HG03159 (cell line): ENCODE data around the gene RNF169.
"Not testable (repeated sequence)": the region's sequence is repeated elsewhere in the genome, so short reads cannot be mapped to it uniquely, and the experiment has no call there.

Experiments used
- ATAC-seq: cut with Tn5 transposase; IDR thresholded peaks from one replicate; pipeline ENCODE4 v1.9.1; 2021; ENCODE audit warnings: mild to moderate bottlenecking, moderate library complexity; ENCODE audit not compliant: unreplicated experiment

RNF169 gene

DNA sequence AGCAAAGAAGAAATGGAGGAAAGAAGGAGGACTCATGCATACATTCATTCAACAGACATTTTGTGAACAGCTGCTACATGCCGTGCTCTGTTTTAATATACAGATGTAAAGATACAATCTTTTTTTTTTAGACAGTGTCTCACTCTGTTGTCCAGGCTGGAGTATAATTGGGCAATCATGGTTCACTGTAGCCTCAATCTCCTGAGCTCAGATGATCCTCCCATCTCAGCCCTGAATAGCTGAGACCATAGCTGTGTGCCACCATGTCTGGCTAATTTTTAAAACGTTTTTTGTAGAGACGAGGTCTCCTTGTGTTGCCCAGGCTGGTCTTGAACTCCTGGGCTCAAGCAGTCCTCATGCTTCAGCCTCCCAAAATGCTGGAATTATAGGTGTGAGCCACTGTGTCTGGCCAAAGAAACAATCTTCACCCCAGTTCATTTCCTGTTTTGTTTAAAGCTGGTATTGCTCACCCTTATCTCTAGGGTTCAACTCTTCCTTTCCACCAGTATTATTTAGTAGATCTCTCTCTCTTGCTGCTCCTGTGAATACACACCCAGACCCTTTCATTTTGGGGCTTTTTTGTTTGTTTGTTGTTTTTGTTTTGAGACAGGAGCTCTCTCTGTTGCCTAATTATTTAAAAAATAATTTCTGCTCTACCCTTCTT is 69.8 kb downstream of the RNF169 start:
- no peak for ATAC-seq

DNA sequence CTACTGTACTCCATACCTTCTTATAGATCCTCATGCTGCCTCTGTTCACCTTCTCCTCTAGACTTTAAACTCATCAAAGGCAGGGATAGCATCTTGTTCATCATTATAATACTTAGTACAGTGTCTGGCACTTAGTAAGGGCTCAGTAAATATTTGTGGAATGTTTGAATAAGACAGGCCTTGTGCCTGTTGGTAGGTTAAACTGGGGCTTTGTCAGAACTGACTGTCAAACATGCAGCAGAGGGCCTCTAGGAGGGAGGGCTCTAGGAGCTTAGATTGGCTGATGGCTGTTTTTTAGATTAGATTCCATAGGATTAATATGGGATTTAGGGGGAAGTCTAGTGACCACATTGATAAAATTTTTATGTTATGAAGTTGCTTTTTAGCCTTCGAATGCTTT is 70.8 kb downstream of the RNF169 start:
- no peak for ATAC-seq

- no peak for ATAC-seq
Observed at GRCh38 chr11:74820763-74821162, 72.1 kb downstream of the RNF169 start.

- ATAC-seq: no peak
Observed at GRCh38 chr11:74822170-74822569, 73.5 kb downstream of the RNF169 start.

DNA sequence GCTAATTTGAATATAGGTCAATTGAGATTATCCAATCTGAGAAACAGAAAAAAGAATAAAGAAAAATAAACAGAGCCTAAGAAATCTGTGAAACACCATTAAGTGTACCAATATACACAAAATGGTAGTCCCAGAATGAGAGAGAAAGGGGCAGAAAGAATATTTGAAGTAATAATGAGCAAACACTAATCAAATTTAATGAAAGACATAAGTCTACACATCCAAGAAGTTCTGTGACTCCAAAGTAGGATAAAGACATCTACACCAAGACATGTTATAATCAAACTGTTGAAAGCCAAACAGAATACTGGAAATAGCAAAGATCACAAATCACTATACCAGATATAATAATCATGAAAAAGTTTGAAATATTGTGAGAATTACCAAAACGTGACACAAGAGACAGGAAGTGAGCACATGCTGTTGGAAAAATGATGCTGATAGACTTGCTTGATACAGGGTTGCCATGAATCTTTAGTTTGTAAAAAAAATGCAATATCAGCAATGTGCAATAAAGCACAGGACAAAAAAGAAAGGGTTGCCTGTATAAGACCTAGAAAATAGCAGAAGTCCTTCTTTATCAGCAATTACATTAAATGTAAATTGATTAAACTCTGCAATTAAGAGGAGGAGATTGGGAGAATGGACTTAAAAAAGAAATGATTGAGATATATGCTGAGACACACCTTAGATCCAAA is 75.8 kb downstream of the RNF169 start:
- no peak for ATAC-seq

DNA sequence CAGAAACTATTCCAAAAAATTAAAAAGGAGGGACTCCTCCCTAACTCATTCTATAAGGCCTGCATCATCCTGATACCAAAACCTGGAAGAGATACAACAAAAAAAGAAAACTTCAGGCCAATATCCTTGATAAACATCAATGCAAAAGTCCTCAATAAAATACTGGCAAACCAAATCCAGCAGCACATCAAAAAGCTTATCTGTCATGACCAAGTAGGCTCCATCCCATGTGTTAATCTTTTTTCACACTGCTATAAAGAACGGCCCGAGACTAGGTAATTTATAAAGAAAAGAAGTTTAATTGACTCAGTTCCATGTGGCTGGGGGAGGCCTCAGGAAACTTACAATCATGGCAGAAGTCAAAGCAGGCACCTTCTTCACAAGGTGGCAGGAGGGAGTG is 76.9 kb downstream of the RNF169 start:
- ATAC-seq: not testable (repeated sequence)

- no peak for ATAC-seq
Observed at GRCh38 chr11:74826901-74827300, 78.3 kb downstream of the RNF169 start.

- no peak for ATAC-seq
Observed at GRCh38 chr11:74837191-74837590, 88.5 kb downstream of the RNF169 start.

DNA sequence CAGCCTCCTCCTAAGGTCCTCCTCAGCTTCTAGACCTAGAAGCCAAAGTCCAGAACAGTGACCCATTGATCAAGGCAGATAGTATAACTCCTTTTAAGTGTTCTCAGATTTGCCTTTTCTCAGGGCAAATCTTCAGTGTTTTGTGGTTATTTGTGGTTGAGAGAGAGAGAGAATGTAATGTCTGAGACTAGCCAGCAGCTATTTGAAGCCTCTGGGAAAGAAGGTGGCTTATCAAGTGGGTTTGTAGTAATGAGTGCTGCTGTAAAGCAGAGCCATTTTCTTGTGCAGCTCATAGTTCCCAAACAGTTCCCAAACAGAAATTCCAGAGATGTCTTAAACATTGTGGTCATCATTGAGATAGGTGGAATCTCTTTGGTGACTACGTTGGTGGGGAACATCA is 89.5 kb downstream of the RNF169 start:
- no peak for ATAC-seq

DNA sequence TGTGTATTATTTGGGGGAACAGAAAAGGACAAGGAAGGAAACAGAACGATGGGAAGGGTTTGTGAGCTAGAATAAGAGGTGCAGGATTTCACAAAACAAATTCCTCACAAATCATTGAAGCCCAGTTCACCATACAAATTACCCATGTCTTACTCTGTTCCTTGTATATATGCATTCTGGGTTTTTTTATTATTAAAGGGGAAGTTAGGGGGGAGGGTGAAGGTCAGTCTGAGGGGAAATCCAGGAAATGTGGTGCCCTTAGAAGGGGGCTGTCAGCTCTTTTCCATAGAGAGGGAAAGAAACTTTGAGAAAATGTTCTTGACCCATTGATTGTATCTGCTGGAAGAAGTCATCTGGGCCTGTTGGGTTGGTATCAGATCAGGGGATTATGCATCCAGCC is 90.8 kb downstream of the RNF169 start:
- ATAC-seq: no peak

GRCh38 chr11:74839971-74840370 is 91.3 kb downstream of the RNF169 start:
- ATAC-seq: no peak

GRCh38 chr11:74840486-74840885 is 91.8 kb downstream of the RNF169 start:
- no peak for ATAC-seq

GRCh38 chr11:74842967-74843366 is 94.3 kb downstream of the RNF169 start:
- ATAC-seq: no peak

GRCh38 chr11:74844072-74844471 is 95.4 kb downstream of the RNF169 start:
- no peak for ATAC-seq

DNA sequence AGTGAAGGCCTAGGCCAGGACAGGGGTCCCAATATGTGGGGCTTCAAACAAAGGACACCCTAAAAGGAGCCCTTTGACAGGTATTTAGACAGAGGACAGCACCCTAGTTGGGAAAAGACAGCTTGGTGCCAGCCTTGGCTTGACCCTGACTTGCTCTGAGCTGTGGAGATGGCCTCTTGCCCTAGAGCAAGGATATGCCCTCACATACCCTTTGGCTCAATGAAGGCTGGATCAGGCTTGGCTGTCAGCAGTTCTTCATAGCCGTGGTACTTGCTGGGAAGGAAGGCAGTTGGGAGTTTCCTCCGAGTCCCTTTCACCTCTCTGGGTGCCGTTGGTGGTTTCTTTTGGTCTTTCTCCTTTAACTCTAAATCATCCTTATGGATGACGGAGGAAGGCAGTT is 96.2 kb downstream of the RNF169 start:
- ATAC-seq: no peak

DNA sequence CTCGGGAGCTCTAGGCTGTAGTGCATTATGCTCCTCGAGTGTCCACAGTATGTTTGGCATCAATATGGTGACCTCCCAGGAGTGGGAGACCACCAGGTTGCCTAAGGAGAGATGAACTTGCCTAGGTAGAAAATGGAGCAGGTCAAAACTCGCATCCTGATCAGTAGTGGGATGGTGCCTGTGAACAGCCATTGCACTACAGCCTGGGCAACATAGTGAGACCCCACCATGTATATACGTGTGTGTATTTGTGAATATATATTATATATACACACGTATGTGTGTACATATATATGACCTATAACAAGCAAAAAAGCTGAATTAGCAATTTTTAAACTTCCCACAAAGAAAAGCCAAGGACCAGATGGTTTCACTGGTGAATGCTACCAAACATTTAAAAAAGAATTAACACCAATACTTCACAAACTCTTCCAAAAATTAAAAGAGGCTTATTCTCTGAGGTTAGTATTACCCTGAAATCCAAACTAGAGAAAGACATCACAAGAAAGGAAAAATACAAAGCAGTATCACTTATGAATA is 97.4 kb downstream of the RNF169 start:
- no peak for ATAC-seq

- ATAC-seq: no peak
Observed at GRCh38 chr11:74846770-74847169, 98.1 kb downstream of the RNF169 start.

- ATAC-seq: no peak
Observed at GRCh38 chr11:74847395-74847794, 98.7 kb downstream of the RNF169 start.

DNA sequence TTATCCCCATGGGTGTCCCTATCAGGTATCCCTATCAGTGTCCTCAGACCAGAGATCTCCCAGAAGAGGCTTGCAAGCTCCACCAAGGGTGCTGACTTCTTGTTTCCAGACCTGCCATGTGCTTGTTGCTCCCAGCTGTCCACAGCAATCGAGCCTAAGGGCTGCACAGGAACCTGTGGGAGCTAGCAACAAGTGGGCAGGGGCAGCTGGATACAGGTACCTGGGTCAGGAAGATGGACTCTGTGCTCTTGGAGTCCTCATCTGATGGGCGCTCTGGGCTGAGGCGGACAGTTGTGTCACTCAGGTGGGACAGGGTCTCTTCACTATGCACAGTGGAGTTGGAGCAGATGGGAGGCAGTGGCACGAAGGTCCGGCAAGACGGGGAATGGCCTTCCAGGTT is 99.2 kb downstream of the RNF169 start:
- no peak for ATAC-seq

DNA sequence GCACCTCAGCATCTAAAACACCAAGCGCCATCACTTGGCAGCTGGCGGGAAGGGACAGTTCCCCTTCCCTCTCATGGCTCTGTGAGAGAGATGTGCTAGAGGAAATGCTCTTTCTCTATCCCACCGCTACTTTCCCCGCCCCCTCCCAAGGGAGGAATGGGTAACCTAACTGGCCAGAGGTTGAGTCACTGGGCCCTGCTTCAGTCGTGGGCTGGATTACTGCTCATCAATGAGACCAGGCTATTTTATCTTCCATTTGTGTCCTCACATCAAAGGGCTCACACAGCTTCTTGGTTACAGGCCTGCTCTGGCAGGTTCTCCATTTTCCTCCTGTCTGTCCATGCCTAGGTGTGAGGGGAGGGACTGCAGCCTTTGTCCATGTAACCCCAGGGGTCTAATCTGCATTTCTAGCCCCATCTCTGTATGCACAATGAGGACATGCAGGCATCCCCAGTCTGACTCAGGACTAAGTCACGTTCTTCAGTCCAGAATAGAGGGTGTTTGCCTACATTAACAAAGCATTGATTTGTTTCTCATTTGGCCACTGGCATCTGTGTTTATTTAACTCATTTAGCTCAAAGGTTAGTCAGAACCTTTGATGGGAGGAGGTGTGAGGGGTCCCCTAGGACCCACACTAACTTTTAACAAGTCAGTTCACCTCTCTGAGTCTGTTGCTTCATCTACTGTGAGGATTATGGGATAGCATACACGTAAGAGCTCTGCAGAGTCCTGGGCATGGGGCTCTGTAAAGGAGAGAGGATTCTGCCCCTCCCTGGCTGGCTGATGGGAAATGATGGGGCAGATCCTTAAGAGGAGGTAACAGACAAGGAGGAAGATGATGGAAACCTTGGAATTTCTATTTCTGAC is 101.1 kb downstream of the RNF169 start:
- no peak for ATAC-seq

DNA sequence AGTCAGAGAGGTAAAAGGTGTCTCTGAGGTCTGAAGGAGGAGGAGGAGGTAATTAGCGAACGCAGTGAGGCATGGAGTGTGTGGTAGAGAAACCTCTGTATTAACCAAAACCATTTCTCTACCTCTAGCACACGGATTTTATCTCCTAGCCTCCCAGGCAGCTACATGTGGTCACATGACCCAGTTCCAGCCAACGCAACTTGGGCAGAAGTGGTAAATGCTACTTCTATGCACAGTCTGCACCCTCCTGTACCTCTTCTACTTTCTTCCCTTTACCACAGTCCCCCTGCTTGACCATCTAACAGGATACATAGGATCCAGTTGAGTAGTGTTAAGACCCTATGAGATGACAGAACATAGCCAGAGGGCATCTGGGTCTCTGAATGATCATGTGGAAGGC is 104.6 kb downstream of the RNF169 start:
- ATAC-seq: no peak

DNA sequence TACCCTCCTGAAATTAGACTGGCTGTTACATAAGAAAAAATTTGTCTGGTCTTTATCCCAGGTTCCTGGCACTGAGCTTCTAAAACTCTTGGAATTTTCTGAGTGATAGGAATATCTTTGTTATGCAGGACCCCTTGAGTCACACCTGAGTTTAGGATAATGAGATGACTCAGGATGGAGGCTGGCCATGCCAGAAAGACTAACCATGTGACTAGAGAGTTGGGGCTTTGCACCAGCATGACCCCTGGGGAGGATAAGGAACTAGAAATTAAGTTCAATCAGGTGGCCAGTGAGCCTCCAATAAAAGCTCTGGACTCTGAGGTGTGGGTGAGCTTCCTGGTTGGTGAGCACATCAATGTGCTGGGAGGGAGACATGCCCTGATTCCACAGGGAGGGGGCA is 112.1 kb downstream of the RNF169 start:
- no peak for ATAC-seq
